Activated CD4-positive, alpha-beta T cell treated with anti-CD3 and anti-CD28 coated beads for 24 hours (primary cell): ENCODE measurements around the gene FGGY.
"Not testable (repeated sequence)": the region's sequence is repeated elsewhere in the genome, so short reads cannot be mapped to it uniquely, and the experiment has no call there.

Experiments used
- DNase-seq, 2 donors: peaks; one replicate each; pipeline ENCODE4 v3.0.0-alpha.2; 2020; ENCODE audit warnings: low read depth in 2 of 2

The FGGY gene

GRCh38 chr1:59511476-59512465, 214.9 kb downstream of the FGGY start:
- DNase-seq: no peak

GRCh38 chr1:59512702-59513101, 215.8 kb downstream of the FGGY start:
- DNase-seq: no peak

DNA sequence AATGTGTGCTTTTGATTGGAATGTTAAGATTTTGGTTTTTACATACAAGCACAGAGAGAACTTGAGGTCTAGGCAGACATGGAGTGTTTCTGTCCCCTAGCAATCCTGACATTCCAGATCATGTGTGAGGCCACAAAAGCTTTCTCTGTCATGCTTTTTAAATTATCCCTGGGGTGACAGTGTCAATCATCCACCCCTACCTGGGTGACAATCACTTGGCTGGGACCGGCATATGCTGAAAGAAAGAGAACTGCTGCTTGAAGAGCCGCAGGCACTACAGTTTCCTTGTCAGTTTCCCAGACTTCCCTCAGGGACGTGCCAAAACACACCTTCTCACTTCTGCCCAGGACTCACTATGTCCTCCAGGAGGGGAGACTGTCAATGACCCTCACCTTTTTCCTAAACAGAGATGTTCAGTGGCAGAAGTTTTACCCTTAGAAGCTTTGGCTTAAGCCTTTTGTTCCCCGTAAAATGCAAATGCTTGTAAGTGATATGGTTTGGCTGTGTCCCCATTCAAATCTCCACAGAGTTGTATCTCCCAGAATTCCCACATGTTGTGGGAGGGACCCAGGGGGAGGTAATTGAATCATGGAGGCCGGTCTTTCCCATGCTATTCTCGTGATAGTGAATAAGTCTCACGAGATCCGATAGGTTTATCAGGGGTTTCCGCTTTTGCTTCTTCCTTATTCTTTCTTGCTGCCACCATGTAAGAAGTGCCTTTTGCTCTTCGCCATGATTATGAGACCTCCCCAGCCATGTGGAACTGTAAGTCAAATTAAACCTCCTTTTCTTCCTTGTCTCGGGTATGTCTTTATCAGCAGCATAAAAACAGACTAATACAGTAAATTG, 217.4 kb downstream of the FGGY start:
- DNase-seq: no peak

- no peak for DNase-seq
These were observed 220.0 kb downstream of the FGGY start for GRCh38 chr1:59516881-59517280.

- DNase-seq: no peak
These were observed 223.3 kb downstream of the FGGY start for GRCh38 chr1:59520194-59520593.

- DNase-seq: no peak
These were observed 224.0 kb downstream of the FGGY start for GRCh38 chr1:59520827-59521418.

GRCh38 chr1:59521456-59521855, 224.6 kb downstream of the FGGY start:
- no peak for DNase-seq

- DNase-seq: no peak
These were observed 226.1 kb downstream of the FGGY start for GRCh38 chr1:59522925-59523505.

DNA sequence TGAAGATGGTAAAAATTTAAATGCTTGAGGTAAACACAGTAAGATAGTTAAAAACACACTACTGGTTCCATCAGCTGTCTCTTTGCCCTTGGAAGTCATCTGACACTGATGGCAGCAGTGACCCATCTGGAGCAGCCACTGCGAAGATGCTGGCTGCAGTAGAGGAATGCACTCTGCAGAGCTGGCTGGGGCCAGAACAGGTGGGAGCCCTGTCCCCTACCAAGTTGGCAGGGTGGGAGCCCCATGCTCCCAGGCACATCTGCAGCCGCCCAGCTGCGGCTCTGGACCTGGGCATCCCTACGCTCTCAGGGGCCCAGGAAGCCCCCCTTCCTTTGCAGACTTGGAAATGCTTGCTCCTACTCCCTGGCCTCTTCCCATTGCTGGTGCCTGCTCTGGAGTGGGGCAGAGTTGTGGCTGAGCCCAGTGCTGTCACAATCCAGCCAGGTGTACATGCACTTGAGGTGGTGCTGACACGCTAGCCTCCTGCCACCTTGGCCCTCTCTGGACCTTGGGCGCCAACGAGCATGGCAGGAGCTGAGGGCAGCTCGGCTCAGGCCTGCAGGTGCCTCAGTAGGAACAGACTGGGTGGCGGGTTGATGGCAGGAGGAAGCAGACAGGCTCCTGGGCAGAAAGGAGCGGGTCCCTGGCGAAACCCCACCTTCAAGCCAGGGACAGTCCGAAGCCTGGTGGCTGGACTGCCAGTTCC, 227.0 kb downstream of the FGGY start:
- no peak for DNase-seq

DNA sequence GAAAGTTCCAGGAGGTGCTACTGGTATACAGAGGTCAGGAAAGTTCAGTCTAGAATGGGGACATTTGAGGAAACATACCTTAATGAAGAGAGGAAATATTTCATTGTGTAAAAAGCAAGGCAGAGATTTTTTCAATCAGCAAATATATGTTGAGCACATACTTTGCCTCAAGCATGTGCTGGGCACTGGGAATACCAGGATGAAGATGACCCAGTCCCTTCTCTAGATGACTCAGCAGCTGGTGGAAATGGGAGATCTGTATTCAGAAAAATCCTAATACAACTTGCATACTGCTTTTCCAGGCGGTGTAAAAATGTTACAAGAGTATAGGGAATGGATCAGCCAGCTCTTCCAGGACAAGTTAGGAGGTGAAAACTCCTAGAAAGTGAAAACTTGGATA, 229.3 kb downstream of the FGGY start:
- no peak for DNase-seq

- no peak for DNase-seq
These were observed 231.6 kb downstream of the FGGY start for GRCh38 chr1:59528471-59528870.

DNA sequence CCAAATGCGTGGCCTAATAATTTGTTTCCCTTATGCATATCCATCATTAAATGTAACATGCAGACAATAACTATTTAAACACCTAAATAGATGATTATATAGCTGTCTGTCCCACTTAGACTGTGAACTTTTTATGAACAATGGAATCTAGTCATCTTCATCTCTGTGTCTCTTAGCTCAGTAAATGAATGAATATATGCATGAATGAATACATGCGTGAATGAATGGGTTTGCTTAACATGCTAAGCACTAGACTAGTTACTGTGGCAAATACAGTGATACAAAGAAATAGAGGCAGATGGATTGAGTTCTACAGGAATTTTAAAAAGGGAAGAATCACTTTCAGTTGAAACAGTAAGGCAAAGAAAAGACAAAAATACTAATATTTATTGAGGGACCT, 232.0 kb downstream of the FGGY start:
- DNase-seq: no peak

GRCh38 chr1:59530119-59530518, 233.2 kb downstream of the FGGY start:
- DNase-seq: no peak

- DNase-seq: no peak
These were observed 235.2 kb downstream of the FGGY start for GRCh38 chr1:59532102-59532501.

DNA sequence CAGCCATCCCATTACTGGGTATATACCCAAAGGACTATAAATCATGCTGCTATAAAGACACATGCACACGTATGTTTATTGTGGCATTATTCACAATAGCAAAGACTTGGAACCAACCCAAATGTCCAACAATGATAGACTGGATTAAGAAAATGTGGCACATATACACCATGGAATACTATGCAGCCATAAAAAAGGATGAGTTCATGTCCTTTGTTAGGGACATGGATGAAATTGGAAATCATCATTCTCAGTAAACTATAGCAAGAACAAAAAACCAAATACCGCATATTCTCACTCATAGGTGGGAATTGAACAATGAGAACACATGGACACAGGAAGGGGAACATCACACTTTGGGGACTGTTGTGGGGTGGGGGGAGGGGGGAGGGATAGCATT, 241.6 kb downstream of the FGGY start:
- DNase-seq: not testable (repeated sequence)

DNA sequence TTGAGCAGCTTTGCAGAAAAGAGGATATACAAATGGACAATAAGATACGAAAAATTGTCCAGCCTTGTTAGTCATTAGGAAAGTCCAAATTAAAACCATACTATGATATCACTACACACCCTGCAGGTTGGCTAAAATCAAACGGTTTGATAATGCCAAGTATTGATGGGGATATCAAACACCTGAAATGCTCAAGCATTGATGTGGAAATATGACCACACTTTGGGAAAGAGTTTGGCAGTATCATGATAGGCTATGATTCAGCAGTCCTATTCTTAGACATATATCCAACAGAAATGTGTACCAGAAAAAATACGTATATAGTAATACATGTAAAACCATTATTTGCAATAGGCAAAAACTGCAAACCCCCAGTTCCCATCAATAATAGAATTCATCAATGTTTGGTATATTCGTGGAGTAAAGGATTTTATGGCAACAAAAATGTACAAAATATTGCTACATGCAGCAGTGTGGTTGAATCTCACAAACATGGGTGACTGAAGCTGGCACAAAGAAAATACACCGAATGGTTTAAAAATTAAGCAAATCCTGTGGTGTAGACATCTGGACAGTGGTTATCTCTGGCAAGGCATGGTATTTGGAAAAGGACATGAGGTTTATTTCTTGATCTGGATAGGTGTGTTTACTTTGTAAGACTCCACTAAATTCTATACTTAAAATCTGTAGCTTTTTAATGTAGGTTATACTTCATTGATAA, 243.2 kb downstream of the FGGY start:
- DNase-seq: no peak

DNA sequence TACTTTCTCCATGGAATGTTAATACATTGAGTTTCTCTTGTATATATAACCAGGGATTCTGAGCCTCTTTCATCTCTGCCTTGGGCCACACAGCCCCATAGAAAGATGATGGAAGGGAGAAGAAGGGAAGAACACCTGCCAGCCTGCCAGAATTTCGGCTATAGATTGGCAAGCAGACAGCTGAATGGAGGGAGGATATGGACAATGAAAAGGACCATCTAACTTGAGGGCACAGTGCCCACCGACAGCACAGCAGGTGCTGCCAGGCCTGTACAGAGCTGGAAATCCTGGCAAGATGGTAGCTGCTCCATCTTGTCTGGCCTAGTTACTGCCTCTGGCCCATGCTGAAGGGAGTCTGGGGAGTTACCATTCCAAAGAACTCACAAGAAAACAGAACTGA, 244.3 kb downstream of the FGGY start:
- no peak for DNase-seq

GRCh38 chr1:59541891-59542290, 245.0 kb downstream of the FGGY start:
- no peak for DNase-seq

DNA sequence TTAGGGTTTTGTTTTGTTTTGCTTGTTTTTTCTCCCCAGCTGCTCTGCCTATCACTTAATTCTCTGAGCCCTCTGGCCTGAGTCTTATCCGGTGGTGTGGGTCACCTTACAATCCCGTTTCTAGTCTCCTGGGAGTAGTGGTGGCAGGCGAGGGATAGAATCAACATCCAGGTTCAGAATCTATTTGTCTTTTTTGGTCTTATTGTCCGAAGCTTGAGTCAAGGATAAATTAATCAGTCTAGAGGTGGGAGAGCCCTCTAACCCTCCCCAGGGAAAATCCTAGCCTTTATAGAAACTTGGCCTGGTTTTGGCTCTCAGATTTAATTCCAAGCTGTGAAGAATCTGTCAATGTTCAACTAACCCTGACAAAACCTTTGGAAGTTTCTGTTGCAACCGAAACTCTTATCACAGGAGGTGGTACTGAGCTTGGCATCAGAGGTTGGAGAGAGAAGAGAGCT, 246.3 kb downstream of the FGGY start:
- DNase-seq: no peak

- no peak for DNase-seq
These were observed 247.9 kb downstream of the FGGY start for GRCh38 chr1:59544615-59545293.
